ENCODE results near the gene UHMK1.
"Not testable (repeated sequence)": the region's sequence is repeated elsewhere in the genome, so short reads cannot be mapped to it uniquely, and the experiment has no call there.

UHMK1 gene

DNA sequence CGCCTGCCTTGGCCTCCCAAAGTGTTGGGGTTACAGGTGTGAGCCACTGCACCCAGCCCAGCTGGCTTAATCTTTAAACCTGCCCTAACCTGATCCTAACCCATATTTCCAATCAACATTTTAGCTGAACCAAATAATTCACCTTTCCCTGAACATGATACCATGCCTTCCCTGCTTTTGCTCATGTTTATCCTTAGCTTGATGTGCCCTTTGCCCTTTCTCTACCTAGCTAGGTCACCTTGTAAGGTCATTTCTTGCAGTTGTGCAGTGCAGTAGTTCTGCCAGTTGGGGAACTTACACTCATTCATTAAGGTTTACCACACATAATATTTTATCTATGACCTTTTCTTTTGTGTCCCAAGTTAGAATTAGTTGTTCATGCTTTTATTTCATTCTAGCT is 69.3 kb downstream of the UHMK1 start:
- FAIRE-seq, result no peak

GRCh38 chr1:162568802-162569201 is 71.2 kb downstream of the UHMK1 start:
- FAIRE-seq, result no peak

DNA sequence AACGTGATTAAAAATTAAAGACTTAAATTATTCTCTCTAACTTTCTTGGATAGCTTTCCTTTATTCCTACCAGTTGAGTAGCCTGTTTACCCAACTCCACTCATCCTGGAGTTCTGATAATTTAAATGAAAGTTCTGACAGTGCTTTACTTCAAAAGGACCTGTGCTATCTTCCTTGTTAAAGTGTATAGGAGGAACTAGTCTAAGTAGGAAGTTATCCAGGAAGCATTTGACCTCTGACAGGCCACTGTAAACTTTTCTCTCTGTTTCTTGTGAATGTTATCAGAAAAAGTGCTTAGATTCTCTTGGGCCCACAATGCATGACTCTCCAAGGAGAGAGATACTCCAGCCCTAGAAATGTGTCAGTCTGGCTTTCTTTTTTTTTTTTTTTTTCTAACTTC is 73.1 kb downstream of the UHMK1 start:
- FAIRE-seq, result no peak

- not testable (repeated sequence) for FAIRE-seq
Observed at GRCh38 chr1:162571121-162571520, 73.5 kb downstream of the UHMK1 start.

- FAIRE-seq, result no peak
Observed at GRCh38 chr1:162571696-162572095, 74.1 kb downstream of the UHMK1 start.

GRCh38 chr1:162573136-162573535 is 75.5 kb downstream of the UHMK1 start:
- FAIRE-seq, result no peak

DNA sequence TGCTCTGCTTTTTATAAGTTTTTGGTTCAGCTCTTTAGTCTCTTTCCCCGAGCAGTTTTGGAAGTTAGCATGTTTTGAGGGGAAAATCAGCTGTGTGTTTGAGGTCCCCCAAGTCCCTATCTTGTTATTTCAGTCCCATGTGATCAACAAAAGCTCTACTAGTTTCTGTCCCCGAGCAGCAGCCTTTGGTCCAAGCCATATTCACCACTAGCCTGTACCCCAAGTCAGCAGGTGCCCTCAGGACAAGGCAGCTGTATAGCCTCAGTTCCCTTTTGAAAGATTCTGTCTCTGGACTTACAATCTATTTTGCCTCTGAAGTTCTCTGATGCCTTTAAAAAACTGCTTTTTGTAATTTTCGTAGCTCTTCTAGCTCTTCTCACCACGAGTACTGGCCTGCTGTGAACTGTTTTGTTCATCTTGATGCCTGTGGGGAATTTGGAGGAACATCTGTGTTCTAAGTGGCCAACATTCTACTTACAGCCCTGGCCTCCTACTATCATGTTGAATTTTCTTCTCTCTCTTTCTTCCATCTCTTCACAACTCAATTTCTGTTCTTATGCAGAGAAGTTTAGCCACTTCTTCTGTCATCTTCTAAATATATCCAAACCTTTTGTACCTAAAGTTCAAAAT is 80.6 kb downstream of the UHMK1 start:
- FAIRE-seq, result no peak

- FAIRE-seq, result no peak
Observed at GRCh38 chr1:162578936-162579335, 81.3 kb downstream of the UHMK1 start.
